ENCODE measurements around the gene ZDHHC5. TPM values are rescaled to one million over a fixed set of nuclear protein-coding genes. Genes with fewer than 3 reads are reported as not detected.
A peak's percentile ranks its signal among the peaks of the same experiment; 100 is the strongest.

ZDHHC5 gene
- polyA plus RNA-seq, 1 donor (not counting 4 experiments of a cell fraction or from before 2014, with no cell fraction given) = 79.3 TPM

GRCh38 chr11:57637626-57638004, 30.3 kb upstream of the ZDHHC5 start:
- TF ChIP-seq CTCF (optimal IDR thresholded peaks at IDR 0.05 in 1 of 3, IDR thresholded peaks at IDR 0.05 in 1 of 3, conservative IDR thresholded peaks at IDR 0.05 in 1 of 3; ENCODE audit: extremely low read depth in 1 of 3, insufficient read depth in 2 of 3, low read length in 3 of 3) = no peak
- no peak for TF ChIP-seq EZH2 (IDR thresholded peaks at IDR 0.05; ENCODE audit: low read length)
- H3K4me2 ChIP-seq (ENCODE audit: control insufficient read depth, extremely low read depth, insufficient read depth, low read depth, low read length) = peak overlapping the region; percentile 62
- H4K20me1 ChIP-seq (ENCODE audit: control insufficient read depth, extremely low read depth, insufficient read depth, low read length) = peaks cover 14% of the 10 kb centered on the region
- H3K9me3 ChIP-seq (ENCODE audit: control insufficient read depth, low read depth, low read length) = no peaks in the 10 kb centered on the region
- no peak for DNase-seq (ENCODE audit: low read depth, low spot score)
- H3K27ac ChIP-seq (ENCODE audit: control insufficient read depth, insufficient read depth, low read length) = peak overlapping the region; percentile 76
- no peaks in the 10 kb centered on the region for H3K9me1 ChIP-seq (ENCODE audit: control insufficient read depth, extremely low read depth, insufficient read depth, low read length)
- H3K79me2 ChIP-seq (ENCODE audit: control insufficient read depth, insufficient read depth, low read length) = peaks cover 34% of the 10 kb centered on the region
- peak overlapping the region; percentile 93 to 94 (median 93) for H3K4me3 ChIP-seq (ENCODE audit: control insufficient read depth in 2 of 3, extremely low read depth in 1 of 3, insufficient read depth in 2 of 3, low read depth in 1 of 3, low read length in 3 of 3)
- peak overlapping the region; percentile 90 for H2AFZ ChIP-seq (ENCODE audit: control insufficient read depth, low read length)
- H3K36me3 ChIP-seq (ENCODE audit: control insufficient read depth in 2 of 2, extremely low read depth in 1 of 2, insufficient read depth in 2 of 2, low read length in 2 of 2) = peaks cover 4 to 13% of the 10 kb centered on the region in 2 experiments
- dilution Hi-C loops (cut with MboI; ENCODE audit: extremely low pct_ligation_motif_present, low sequenced_read_pairs) = no loop called here
- H3K27me3 ChIP-seq (ENCODE audit: control insufficient read depth, extremely low read depth, insufficient read depth, low read length) = no peaks in the 10 kb centered on the region
- no peak for FAIRE-seq
- H3K4me1 ChIP-seq (ENCODE audit: control insufficient read depth, extremely low read depth, insufficient read depth, low read length) = peaks cover 49% of the 10 kb centered on the region
- peak overlapping the region; percentile 89 for H3K9ac ChIP-seq (ENCODE audit: control insufficient read depth, extremely low read depth, insufficient read depth, low read length)

GRCh38 chr11:57638005-57638781, 29.7 kb upstream of the ZDHHC5 start:
- dilution Hi-C loops (cut with MboI; ENCODE audit: extremely low pct_ligation_motif_present, low sequenced_read_pairs) = no loop called here
- H3K9ac ChIP-seq (ENCODE audit: control insufficient read depth, extremely low read depth, insufficient read depth, low read length) = peak overlapping the region; percentile 89
- peak overlapping the region; percentile 93 to 94 (median 93) for H3K4me3 ChIP-seq (ENCODE audit: control insufficient read depth in 2 of 3, extremely low read depth in 1 of 3, insufficient read depth in 2 of 3, low read depth in 1 of 3, low read length in 3 of 3)
- H3K27ac ChIP-seq (ENCODE audit: control insufficient read depth, insufficient read depth, low read length) = peak overlapping the region; percentile 76
- H3K79me2 ChIP-seq (ENCODE audit: control insufficient read depth, insufficient read depth, low read length) = peaks cover 34% of the 10 kb centered on the region
- peaks cover 14% of the 10 kb centered on the region for H4K20me1 ChIP-seq (ENCODE audit: control insufficient read depth, extremely low read depth, insufficient read depth, low read length)
- H2AFZ ChIP-seq (ENCODE audit: control insufficient read depth, low read length) = peak overlapping the region; percentile 90
- peaks cover 49% of the 10 kb centered on the region for H3K4me1 ChIP-seq (ENCODE audit: control insufficient read depth, extremely low read depth, insufficient read depth, low read length)
- H3K9me1 ChIP-seq (ENCODE audit: control insufficient read depth, extremely low read depth, insufficient read depth, low read length) = no peaks in the 10 kb centered on the region
- peaks cover 4 to 13% of the 10 kb centered on the region in 2 experiments for H3K36me3 ChIP-seq (ENCODE audit: control insufficient read depth in 2 of 2, extremely low read depth in 1 of 2, insufficient read depth in 2 of 2, low read length in 2 of 2)
- DNase-seq (ENCODE audit: low read depth, low spot score) (no peak), FAIRE-seq (peak; percentile 88)
- H3K27me3 ChIP-seq (ENCODE audit: control insufficient read depth, extremely low read depth, insufficient read depth, low read length) = no peaks in the 10 kb centered on the region
- peak overlapping the region; percentile 87 for H3K4me2 ChIP-seq (ENCODE audit: control insufficient read depth, extremely low read depth, insufficient read depth, low read depth, low read length)
- no peak for TF ChIP-seq CTCF (optimal IDR thresholded peaks at IDR 0.05 in 1 of 3, IDR thresholded peaks at IDR 0.05 in 1 of 3, conservative IDR thresholded peaks at IDR 0.05 in 1 of 3; ENCODE audit: extremely low read depth in 1 of 3, insufficient read depth in 2 of 3, low read length in 3 of 3)
- no peak for TF ChIP-seq EZH2 (IDR thresholded peaks at IDR 0.05; ENCODE audit: low read length)
- H3K9me3 ChIP-seq (ENCODE audit: control insufficient read depth, low read depth, low read length) = no peaks in the 10 kb centered on the region

Measured in keratinocyte (primary cell).